OCI-LY1 (cell line): ENCODE measurements around the gene PDCD1.

ENCODE experiments used
- H2AFZ ChIP-seq: fragments of 200-600 bp; sonication (generic), shearing (Covaris generic); 2 replicates; pipeline ENCODE4 v1.6.0; 2014; ENCODE audit warnings: antibody characterized with exemption, mild to moderate bottlenecking, low read length
- H3F3A ChIP-seq: fragments of 200-600 bp; sonication (generic), shearing (Covaris generic); 2 replicates; pipeline ENCODE4 v1.6.0; 2014; ENCODE audit warnings: mild to moderate bottlenecking, antibody characterized with exemption, low read length, moderate library complexity; ENCODE audit not compliant: insufficient read depth
- H3K27ac ChIP-seq: fragments of 200-600 bp; sonication (generic); 2 replicates; pipeline ENCODE4 v1.5.1; 2014; ENCODE audit warnings: low read length, mixed run types, mild to moderate bottlenecking, low read depth; ENCODE audit not compliant: poor library complexity, severe bottlenecking
- H3K27me3 ChIP-seq: fragments of 200-600 bp; sonication (generic); 2 replicates; pipeline ENCODE4 v1.6.0; 2014; ENCODE audit warnings: antibody characterized with exemption, mild to moderate bottlenecking, low read length, moderate library complexity; ENCODE audit not compliant: insufficient read depth
- H3K36me3 ChIP-seq: fragments of 200-600 bp; sonication (generic); 2 replicates; pipeline ENCODE4 v1.6.1; 2014; ENCODE audit warnings: mild to moderate bottlenecking, antibody characterized with exemption, low read length, moderate library complexity, mixed read lengths; ENCODE audit not compliant: insufficient read depth
- H3K4me1 ChIP-seq: fragments of 200-600 bp; sonication (generic); 2 replicates; pipeline ENCODE4 v1.5.1; 2014; ENCODE audit warnings: mild to moderate bottlenecking, low read length, moderate library complexity; ENCODE audit not compliant: insufficient read depth, severe bottlenecking
- H3K4me2 ChIP-seq: fragments of 200-600 bp; sonication (generic), shearing (Covaris generic); 2 replicates; pipeline ENCODE4 v1.6.1; 2014; ENCODE audit warnings: low read length
- H3K4me3 ChIP-seq: fragments of 200-600 bp; sonication (generic); 2 replicates; pipeline ENCODE4 v1.5.1; 2014; ENCODE audit warnings: low read length, low read depth, mild to moderate bottlenecking, mixed read lengths; ENCODE audit not compliant: poor library complexity, severe bottlenecking
- H3K79me2 ChIP-seq: fragments of 200-600 bp; shearing (Covaris generic); 2 replicates; pipeline ENCODE4 v1.6.1; 2016; ENCODE audit warnings: mixed run types, low read length, mixed read lengths; ENCODE audit not compliant: insufficient read depth
- H3K9ac ChIP-seq: fragments of 200-600 bp; sonication (generic), shearing (Covaris generic); 2 replicates; pipeline ENCODE4 v1.6.1; 2014; ENCODE audit warnings: mild to moderate bottlenecking, low read length, mixed read lengths
- H3K9me2 ChIP-seq: fragments of 200-600 bp; sonication (generic), shearing (Covaris generic); 2 replicates; pipeline ENCODE4 v1.6.1; 2014; ENCODE audit warnings: low read depth, mild to moderate bottlenecking, low read length, mixed read lengths
- H3K9me3 ChIP-seq: fragments of 200-600 bp; shearing (Covaris generic); 2 replicates; pipeline ENCODE4 v1.6.1; 2014; ENCODE audit warnings: low read length, mixed read lengths
- H4K20me1 ChIP-seq: fragments of 200-600 bp; sonication (generic), shearing (Covaris generic); 2 replicates; pipeline ENCODE4 v1.6.0; 2016; ENCODE audit warnings: mild to moderate bottlenecking, low read length; ENCODE audit not compliant: insufficient read depth
- CTCF ChIP-seq: fragments of 200-600 bp; sonication (generic), shearing (Covaris generic); IDR thresholded peaks from 2 replicates; pipeline ENCODE4 v1.5.1; 2017; ENCODE audit warnings: mild to moderate bottlenecking, antibody characterized with exemption, low read length, moderate library complexity, mixed read lengths
- EZH2 ChIP-seq: fragments of 200-600 bp; sonication (generic), shearing (Covaris generic); IDR thresholded peaks from 2 replicates; pipeline ENCODE4 v1.8.0; 2017; ENCODE audit warnings: borderline replicate concordance, mixed run types, mild to moderate bottlenecking, antibody characterized with exemption, low read length, moderate library complexity, mixed read lengths

Gene PDCD1

GRCh38 chr2:241817126-241817820 is 41.4 kb downstream of the PDCD1 start:
- H2AFZ ChIP-seq, result no peak overlapping the region
- peaks cover 6% of the 10 kb centered on the region; the same call in 1 of the 2 replicates for H3K27me3 ChIP-seq
- H3K36me3 ChIP-seq, result no peaks in the 10 kb centered on the region
- no peak overlapping the region for H3K9ac ChIP-seq
- H3F3A ChIP-seq, result no peaks in the 10 kb centered on the region
- TF ChIP-seq EZH2, result no peak
- no peak for TF ChIP-seq CTCF
- H3K4me2 ChIP-seq, result no peak overlapping the region
- no peaks in the 10 kb centered on the region for H3K9me2 ChIP-seq
- no peaks in the 10 kb centered on the region for H3K9me3 ChIP-seq
- H3K27ac ChIP-seq, result no peak overlapping the region
- no peak overlapping the region for H3K4me3 ChIP-seq
- H3K79me2 ChIP-seq, result no peaks in the 10 kb centered on the region
- H4K20me1 ChIP-seq, result no peaks in the 10 kb centered on the region
- no peaks in the 10 kb centered on the region for H3K4me1 ChIP-seq

- no peaks in the 10 kb centered on the region for H3K9me3 ChIP-seq
- H3K4me3 ChIP-seq, result no peak overlapping the region
- no peak overlapping the region for H3K9ac ChIP-seq
- H3K4me2 ChIP-seq, result no peak overlapping the region
- H3K4me1 ChIP-seq, result no peaks in the 10 kb centered on the region
- TF ChIP-seq EZH2 (no peak), CTCF (no peak)
- no peak overlapping the region for H3K27ac ChIP-seq
- H3K27me3 ChIP-seq, result peaks cover 6% of the 10 kb centered on the region; the same call in 1 of the 2 replicates
- H3K36me3 ChIP-seq, result no peaks in the 10 kb centered on the region
- H3K9me2 ChIP-seq, result no peaks in the 10 kb centered on the region
- H4K20me1 ChIP-seq, result no peaks in the 10 kb centered on the region
- no peaks in the 10 kb centered on the region for H3F3A ChIP-seq
- no peak overlapping the region for H2AFZ ChIP-seq
- no peaks in the 10 kb centered on the region for H3K79me2 ChIP-seq
Measured at GRCh38 chr2:241816431-241817121, 42.1 kb downstream of the PDCD1 start.

- H3K79me2 ChIP-seq, result no peaks in the 10 kb centered on the region
- H3K27ac ChIP-seq, result no peak overlapping the region
- no peaks in the 10 kb centered on the region for H4K20me1 ChIP-seq
- no peak overlapping the region for H3K9ac ChIP-seq
- H3K4me2 ChIP-seq, result no peak overlapping the region
- peaks cover 6% of the 10 kb centered on the region; the same call in 1 of the 2 replicates for H3K27me3 ChIP-seq
- H3K9me2 ChIP-seq, result no peaks in the 10 kb centered on the region
- no peaks in the 10 kb centered on the region for H3K4me1 ChIP-seq
- H2AFZ ChIP-seq, result no peak overlapping the region
- TF ChIP-seq EZH2, result no peak
- TF ChIP-seq CTCF, result no peak
- H3K36me3 ChIP-seq, result no peaks in the 10 kb centered on the region
- H3K4me3 ChIP-seq, result no peak overlapping the region
- no peaks in the 10 kb centered on the region for H3K9me3 ChIP-seq
- H3F3A ChIP-seq, result no peaks in the 10 kb centered on the region
Measured at GRCh38 chr2:241815477-241816430, 42.9 kb downstream of the PDCD1 start.
